ENCODE measurements around the gene FOXP1. TPM values are rescaled to one million over a fixed set of nuclear protein-coding genes. Genes with fewer than 3 reads are reported as not detected.

Gene FOXP1
- total RNA-seq, 2 donors from 2014 or later: 377 to 395 TPM

DNA sequence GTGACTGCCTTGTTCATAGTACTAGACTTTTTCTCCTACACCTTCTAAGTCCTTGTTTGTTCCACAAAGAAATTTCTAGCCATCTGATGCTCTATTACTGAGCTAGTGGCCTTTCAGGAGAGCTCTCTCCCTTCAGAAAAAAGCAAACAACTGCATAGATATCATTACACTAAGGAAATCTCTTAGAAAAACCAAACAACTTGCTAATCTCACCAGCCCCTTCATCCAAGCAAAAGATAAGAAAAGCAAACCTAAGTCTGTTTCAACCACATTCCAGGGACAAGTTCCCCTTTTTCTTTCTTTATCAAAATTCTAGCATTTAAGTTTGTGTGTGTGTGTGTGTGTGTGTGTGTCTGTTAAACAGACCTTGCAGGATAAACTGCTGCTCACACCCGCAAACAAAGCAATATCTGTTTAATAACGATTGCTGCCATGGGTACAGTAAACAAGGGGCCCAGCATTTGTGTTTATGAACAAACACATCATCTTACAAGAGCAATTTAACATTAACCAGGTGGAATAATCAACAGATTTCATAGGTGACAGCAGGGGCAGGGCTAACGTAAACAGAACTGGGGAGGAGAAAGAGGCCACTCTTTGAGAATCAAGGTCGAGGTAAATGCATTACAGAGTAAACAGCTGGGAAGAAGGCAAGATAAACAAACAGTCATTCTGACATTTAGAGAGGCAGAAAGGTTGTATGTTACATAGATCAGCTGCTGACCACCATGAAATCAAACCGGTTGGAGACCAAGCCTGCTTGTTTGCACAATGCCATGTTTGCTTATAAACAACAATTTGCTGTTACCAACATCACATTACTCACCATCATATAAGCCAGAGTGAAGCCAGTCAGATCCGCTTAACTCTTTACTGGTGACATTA, 375.1 kb downstream of the FOXP1 start:
- Mint-ChIP-seq H3K36me3 (ENCODE audit: low read depth) (no peaks in the 10 kb centered on the region), H3K4me3 (peak overlapping the region; percentile 43), H3K4me1 (peaks cover 37% of the 10 kb centered on the region), H3K27ac (peak overlapping the region; percentile 56), H3K27me3 (no peaks in the 10 kb centered on the region)
- ATAC-seq (no peak), DNase-seq (no peak)
- no peaks in the 10 kb centered on the region for H3K9me3 ChIP-seq (ENCODE audit: control insufficient read depth, low read length, poor library complexity, severe bottlenecking)

DNA sequence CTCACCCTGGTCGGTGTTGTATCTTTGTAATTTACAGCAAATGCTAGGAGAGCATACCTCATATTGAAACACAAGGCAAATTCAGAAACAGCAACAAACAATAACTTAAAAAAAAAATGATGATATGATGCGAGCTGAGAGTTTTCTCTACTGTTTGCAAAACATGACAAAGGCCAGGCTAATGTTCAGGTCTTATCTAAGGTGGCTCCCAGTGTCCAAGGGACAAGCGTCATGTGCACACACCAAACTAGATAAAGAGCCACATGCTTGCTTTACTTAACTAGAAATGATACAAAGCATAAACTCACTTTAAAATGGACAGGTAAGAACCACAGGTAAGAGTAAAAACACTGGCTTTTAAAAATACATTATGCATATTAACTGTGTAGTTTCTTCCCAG, 375.9 kb downstream of the FOXP1 start:
- ATAC-seq (no peak), DNase-seq (no peak)
- no peaks in the 10 kb centered on the region for H3K36me3 Mint-ChIP-seq (ENCODE audit: low read depth)
- peaks cover 41% of the 10 kb centered on the region for H3K4me1 Mint-ChIP-seq
- no peaks in the 10 kb centered on the region for H3K27me3 Mint-ChIP-seq
- H3K27ac Mint-ChIP-seq: peak overlapping the region; percentile 8
- no peaks in the 10 kb centered on the region for H3K9me3 ChIP-seq (ENCODE audit: control insufficient read depth, low read length, poor library complexity, severe bottlenecking)
- H3K4me3 Mint-ChIP-seq: no peak overlapping the region

DNA sequence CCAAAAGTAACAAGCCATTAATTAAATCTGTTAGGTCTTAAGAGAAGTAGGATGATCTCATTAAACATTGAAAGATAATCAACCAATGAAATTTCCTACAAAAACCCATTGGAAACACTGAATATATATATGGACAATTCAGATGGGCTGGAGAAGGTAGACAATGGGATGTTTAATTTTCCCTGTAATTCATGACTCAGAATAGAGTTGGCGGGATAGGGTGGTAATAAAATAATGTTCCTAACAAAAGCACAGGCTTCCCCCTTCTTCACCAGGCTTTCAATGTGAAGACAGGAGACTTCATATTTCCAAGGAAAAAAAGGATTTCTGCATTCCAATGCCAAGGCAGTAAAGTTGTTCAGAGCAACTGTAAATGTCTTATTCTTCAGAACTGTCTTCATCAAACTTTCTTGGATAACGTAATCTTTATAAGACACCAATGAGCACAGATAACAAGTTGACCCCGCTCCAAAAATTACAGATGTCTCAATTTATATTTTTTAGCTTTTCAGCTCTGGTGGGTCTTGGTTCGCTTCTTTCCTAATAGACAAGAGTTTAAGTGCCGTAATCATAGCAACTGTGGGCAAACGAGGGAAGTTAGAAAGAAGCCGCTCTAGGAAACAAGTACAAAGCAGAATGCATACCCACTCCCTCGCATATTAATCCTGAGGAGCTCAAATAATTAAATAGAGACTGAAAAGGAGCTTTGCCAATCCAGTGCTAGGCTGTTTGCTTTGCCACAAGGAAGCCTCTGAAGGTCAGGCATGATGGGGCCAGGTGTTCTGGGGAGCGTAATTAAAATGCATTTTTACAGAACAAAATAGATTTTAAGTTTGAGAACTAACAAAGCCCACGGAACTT, 377.0 kb downstream of the FOXP1 start:
- no peaks in the 10 kb centered on the region for H3K27me3 Mint-ChIP-seq
- H3K4me3 Mint-ChIP-seq: no peak overlapping the region
- DNase-seq: no peak
- no peaks in the 10 kb centered on the region for H3K9me3 ChIP-seq (ENCODE audit: control insufficient read depth, low read length, poor library complexity, severe bottlenecking)
- peaks cover 36% of the 10 kb centered on the region for H3K4me1 Mint-ChIP-seq
- peak overlapping the region; percentile 8 for H3K27ac Mint-ChIP-seq
- no peak for ATAC-seq
- H3K36me3 Mint-ChIP-seq (ENCODE audit: low read depth): no peaks in the 10 kb centered on the region

DNA sequence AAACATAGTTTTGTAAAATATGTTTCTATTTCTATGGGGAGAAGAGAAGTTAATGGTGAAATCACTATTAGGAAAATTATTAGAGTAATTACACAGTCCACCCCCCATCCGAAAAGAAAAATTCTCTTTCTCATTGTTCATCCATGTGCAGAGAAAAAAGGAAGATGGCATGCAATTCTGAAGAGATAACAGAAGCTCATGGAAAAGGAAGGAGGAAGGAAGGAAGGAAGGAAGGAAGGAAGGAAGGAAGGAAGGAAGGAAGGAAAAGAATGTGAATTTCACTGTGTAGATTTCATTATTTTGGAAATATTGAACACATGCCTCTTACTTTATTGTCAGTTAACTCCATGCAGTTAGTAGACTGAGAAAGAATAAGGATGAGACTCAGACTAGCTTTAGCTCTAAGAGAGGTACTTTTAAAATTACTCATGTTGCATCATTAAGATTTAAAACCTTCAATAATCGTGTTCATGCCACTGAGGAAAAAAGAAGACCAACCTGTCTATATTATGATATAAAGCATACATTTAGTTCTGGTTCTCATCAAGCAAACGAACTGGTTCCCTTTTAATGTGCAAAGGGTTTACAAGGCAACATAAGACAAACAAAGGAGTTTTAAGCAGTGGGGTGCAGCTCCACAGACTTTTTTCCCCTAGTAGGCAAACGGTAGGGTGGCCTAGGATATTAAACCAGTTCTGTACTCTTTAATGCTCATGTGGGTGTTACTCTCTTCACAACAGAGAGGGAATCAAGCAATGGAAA, 379.6 kb downstream of the FOXP1 start:
- Mint-ChIP-seq H3K4me1 (peaks cover 26% of the 10 kb centered on the region), H3K27ac (peak overlapping the region; percentile 2), H3K4me3 (peak overlapping the region; percentile 59), H3K36me3 (ENCODE audit: low read depth) (no peaks in the 10 kb centered on the region), H3K27me3 (no peaks in the 10 kb centered on the region)
- ATAC-seq: no peak
- no peaks in the 10 kb centered on the region for H3K9me3 ChIP-seq (ENCODE audit: control insufficient read depth, low read length, poor library complexity, severe bottlenecking)
- DNase-seq: no peak

DNA sequence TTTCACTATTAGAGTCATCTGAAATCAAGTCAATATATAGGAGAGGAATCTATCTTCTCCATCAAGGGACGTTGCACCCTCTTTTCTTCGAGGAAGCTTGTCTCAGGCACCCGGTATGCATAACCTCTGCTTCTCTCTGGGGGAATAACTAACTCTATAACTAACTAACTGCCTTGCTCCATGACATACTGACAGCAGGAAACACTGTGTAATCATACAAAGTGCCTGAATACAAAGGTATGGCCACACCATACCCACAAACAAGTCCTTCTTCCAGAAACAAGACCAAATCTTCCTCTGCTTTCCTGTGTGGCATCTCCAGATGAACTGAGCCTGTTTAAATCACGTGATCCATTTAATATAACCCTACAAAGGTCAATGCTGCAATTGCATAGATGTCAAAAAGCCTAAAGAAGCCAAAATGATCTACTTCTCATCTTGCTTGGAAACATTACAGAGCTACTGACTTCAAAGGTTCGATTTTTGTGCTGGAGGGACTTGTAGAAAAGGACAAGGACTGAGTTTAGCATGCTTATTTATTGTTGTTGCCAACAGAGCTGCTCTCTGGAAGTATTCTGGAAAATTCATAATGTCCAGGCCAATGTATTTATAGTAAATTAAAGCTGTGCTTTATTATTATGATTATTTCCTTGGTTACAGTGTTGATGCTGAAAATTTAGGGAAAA, 380.5 kb downstream of the FOXP1 start:
- DNase-seq (no peak), ATAC-seq (no peak)
- Mint-ChIP-seq H3K4me1 (peaks cover 20% of the 10 kb centered on the region), H3K36me3 (ENCODE audit: low read depth) (no peaks in the 10 kb centered on the region), H3K4me3 (no peak overlapping the region), H3K27ac (no peak overlapping the region), H3K27me3 (no peaks in the 10 kb centered on the region)
- H3K9me3 ChIP-seq (ENCODE audit: control insufficient read depth, low read length, poor library complexity, severe bottlenecking): no peaks in the 10 kb centered on the region

DNA sequence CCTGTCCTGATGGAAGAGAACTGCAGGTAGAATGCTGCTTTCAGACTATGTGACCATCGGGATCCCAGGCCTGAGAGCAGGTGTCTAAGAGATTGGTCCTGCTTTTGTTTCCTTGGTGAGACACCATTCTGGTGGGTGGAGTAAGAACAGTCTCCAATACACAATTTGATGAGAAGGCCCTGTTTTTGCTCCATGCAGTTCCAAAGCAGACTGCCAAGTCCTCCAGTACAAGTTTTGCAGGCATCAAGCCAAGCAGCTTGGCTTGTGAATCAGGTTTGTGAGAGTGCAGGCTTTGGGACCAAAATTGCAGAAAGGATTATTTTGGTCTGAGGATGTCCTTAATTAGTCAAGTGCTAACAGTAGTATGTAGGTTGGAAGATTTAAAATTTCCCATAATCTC, 381.6 kb downstream of the FOXP1 start:
- no peak for DNase-seq
- H3K27me3 Mint-ChIP-seq: no peaks in the 10 kb centered on the region
- H3K36me3 Mint-ChIP-seq (ENCODE audit: low read depth): peaks cover 3% of the 10 kb centered on the region
- no peak for ATAC-seq
- peaks cover 13% of the 10 kb centered on the region for H3K4me1 Mint-ChIP-seq
- no peaks in the 10 kb centered on the region for H3K9me3 ChIP-seq (ENCODE audit: control insufficient read depth, low read length, poor library complexity, severe bottlenecking)
- H3K4me3 Mint-ChIP-seq: no peak overlapping the region
- no peak overlapping the region for H3K27ac Mint-ChIP-seq

DNA sequence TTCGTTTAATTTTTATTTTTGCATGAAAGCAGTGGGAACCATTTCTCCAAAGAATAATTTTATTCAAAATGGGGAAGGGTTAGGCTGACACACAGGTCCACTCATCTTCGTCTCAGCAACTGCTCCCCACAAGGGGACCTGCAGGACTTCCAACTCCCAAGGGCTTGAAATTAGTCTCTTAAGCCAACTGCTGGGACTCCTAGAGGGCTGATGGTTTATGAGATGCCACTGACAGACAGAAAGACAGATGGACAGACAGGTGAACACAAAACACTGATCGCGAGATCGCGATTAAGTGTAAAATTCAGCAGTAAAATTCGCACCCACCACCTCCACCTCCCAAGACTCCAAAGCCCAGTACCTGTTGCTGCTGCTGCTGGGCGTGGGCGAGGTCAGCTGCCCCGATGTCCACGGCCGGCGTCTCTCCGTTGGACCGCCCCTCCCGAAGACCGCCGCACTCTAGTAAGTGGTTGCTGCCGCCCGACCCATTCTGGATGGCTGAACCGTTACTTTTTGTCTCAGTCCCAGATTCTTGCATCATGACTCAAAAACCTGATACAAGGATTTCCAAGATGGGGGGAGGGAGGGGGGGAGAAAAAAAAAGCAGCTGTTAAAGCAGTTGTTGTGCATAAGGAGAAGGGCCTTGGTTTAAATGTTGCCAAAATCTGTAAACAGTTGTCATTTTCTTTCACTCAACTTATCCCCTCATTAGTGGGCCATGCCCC, 385.5 kb downstream of the FOXP1 start:
- no peak for DNase-seq
- no peak overlapping the region for H3K4me3 Mint-ChIP-seq
- H3K9me3 ChIP-seq (ENCODE audit: control insufficient read depth, low read length, poor library complexity, severe bottlenecking): no peaks in the 10 kb centered on the region
- ATAC-seq: no peak
- H3K36me3 Mint-ChIP-seq (ENCODE audit: low read depth): peaks cover 6% of the 10 kb centered on the region
- peaks cover 14% of the 10 kb centered on the region for H3K4me1 Mint-ChIP-seq
- no peaks in the 10 kb centered on the region for H3K27me3 Mint-ChIP-seq
- no peak overlapping the region for H3K27ac Mint-ChIP-seq

DNA sequence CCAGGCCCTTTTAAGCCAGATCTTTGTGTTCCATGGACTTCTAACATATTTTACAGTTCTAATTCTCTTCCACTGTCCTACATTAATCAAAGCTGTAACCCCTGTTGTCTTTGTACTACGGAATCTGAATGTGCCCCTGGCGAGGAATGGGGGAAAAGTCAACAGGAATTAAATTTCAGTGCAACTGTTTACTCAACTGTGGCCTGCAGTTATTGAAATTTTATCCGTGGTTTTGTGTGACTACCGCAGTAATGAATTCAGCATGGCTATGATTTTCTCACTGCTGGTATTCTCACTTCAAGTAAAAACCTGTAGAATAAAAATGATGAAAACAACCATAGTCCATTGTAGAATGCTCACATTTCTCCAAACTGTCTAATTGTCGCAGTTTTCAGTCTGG, 388.0 kb downstream of the FOXP1 start:
- Mint-ChIP-seq H3K27ac (no peak overlapping the region), H3K4me3 (no peak overlapping the region)

DNA sequence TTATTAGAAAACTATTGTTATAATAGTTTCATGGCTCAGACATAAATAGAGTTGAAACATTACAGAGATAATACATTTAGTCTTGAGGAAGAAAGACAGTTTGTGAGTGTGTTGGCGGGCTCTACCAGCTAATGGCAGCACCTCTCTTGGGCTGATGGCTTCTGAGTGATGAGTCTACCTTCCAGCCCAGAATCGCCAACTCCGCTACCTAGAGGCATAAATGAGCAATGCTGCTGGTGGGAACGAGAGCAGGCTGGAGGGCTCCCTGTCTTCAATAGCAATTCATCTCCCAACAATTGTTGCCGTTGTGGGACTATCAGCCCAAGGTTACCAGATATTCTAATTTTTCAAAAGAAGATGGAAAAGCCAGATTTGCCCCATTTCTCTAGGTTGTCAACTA, 388.7 kb downstream of the FOXP1 start:
- no peak for DNase-seq
- H3K9me3 ChIP-seq (ENCODE audit: control insufficient read depth, low read length, poor library complexity, severe bottlenecking): no peaks in the 10 kb centered on the region
- no peaks in the 10 kb centered on the region for H3K27me3 Mint-ChIP-seq
- H3K36me3 Mint-ChIP-seq (ENCODE audit: low read depth): peaks cover 6% of the 10 kb centered on the region
- H3K27ac Mint-ChIP-seq: no peak overlapping the region
- peaks cover 16% of the 10 kb centered on the region for H3K4me1 Mint-ChIP-seq
- no peak for ATAC-seq
- H3K4me3 Mint-ChIP-seq: no peak overlapping the region

More for the DNA sequence above, 388.0 kb downstream of the FOXP1 start:
- DNase-seq (no peak), ATAC-seq (no peak)
- H3K9me3 ChIP-seq (ENCODE audit: control insufficient read depth, low read length, poor library complexity, severe bottlenecking): no peaks in the 10 kb centered on the region
- no peaks in the 10 kb centered on the region for H3K27me3 Mint-ChIP-seq
- peaks cover 6% of the 10 kb centered on the region for H3K36me3 Mint-ChIP-seq (ENCODE audit: low read depth)
- peaks cover 16% of the 10 kb centered on the region for H3K4me1 Mint-ChIP-seq

DNA sequence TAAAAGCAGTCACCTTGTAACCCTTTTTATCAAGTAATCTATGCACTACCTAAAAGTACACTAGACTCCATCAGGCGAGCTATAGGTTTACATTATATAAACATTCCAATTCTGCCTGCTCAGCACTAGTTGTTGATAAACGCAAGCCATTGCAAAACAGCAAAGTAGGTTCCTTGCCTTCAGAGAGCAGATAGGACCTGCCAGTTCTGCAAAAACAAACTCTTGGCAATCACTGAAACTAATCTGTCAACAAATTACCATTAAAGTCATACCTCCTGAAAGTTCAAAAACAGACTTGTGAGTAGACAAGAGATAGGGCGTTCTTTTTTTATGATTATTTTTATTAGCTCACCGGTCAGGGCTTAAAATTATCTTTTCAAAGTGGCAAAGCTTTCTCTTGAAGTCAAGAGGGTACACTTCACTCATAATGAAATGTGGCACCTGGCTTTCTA, 392.5 kb downstream of the FOXP1 start:
- Mint-ChIP-seq H3K36me3 (ENCODE audit: low read depth) (peaks cover 5% of the 10 kb centered on the region), H3K27me3 (no peaks in the 10 kb centered on the region), H3K4me3 (no peak overlapping the region), H3K27ac (no peak overlapping the region), H3K4me1 (peaks cover 17% of the 10 kb centered on the region)
- no peak for ATAC-seq
- no peaks in the 10 kb centered on the region for H3K9me3 ChIP-seq (ENCODE audit: control insufficient read depth, low read length, poor library complexity, severe bottlenecking)
- DNase-seq: no peak

DNA sequence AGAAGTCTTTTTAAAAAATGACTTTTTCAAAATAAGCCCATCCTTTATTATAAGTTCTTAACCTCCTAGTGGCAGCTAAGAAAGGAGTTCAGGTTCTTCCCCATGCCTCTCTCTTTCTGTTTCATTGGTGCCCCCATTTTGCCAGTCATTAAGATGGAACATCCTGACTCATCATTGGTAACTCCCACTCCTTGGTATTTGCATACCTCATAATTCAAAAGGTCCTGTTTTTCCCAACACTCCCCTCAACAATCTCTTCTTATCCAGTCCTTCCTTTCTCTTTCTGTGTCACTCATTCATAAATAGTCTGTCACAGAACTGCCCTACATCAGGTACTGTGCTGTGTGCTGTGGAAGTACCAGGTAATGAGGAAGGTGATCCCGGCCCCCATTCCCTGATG, 394.0 kb downstream of the FOXP1 start:
- Mint-ChIP-seq H3K4me3 (no peak overlapping the region), H3K27me3 (no peaks in the 10 kb centered on the region), H3K36me3 (ENCODE audit: low read depth) (peaks cover 2% of the 10 kb centered on the region), H3K27ac (no peak overlapping the region), H3K4me1 (peaks cover 16% of the 10 kb centered on the region)
- DNase-seq: no peak
- no peak for ATAC-seq
- no peaks in the 10 kb centered on the region for H3K9me3 ChIP-seq (ENCODE audit: control insufficient read depth, low read length, poor library complexity, severe bottlenecking)

DNA sequence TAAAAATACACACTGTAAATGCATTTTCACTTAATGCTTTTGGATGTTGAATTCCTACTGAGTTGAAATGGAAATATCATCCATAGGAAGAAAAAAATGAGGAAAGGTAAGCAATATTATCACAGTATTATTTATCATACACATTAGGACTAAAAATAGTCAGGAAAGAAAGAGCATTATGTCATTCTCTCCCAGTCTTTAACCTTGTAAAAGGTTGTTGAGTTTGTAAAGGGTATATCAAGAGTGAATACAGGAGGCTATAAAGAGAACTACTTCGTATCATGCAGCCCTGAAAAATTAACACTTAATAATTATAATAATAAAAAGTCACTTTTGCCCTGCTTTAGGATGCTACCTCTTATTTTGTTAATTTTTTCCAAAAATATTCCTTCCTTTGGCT, 395.8 kb downstream of the FOXP1 start:
- H3K4me1 Mint-ChIP-seq: peaks cover 11% of the 10 kb centered on the region
- no peaks in the 10 kb centered on the region for H3K27me3 Mint-ChIP-seq
- H3K9me3 ChIP-seq (ENCODE audit: control insufficient read depth, low read length, poor library complexity, severe bottlenecking): no peaks in the 10 kb centered on the region
- peaks cover 2% of the 10 kb centered on the region for H3K36me3 Mint-ChIP-seq (ENCODE audit: low read depth)
- ATAC-seq (no peak), DNase-seq (no peak)
- no peak overlapping the region for H3K27ac Mint-ChIP-seq
- H3K4me3 Mint-ChIP-seq: no peak overlapping the region
